Neural cell (in vitro differentiated cells): ENCODE data around the gene CYP4A22.
"Not testable (repeated sequence)": the region's sequence is repeated elsewhere in the genome, so short reads cannot be mapped to it uniquely, and the experiment has no call there.

Experiments
- CTCF ChIP-seq: fragments of 450-650 bp; IDR thresholded peaks from 2 replicates; pipeline ENCODE4 v1.5.1; 2014; ENCODE audit warnings: antibody characterized with exemption, mild to moderate bottlenecking, moderate library complexity; ENCODE audit not compliant: poor library complexity, severe bottlenecking
- EP300 ChIP-seq: fragments of 450-650 bp; conservative IDR thresholded peaks from 2 replicates; pipeline ENCODE4 v1.6.1; 2014; ENCODE audit warnings: antibody characterized with exemption, mild to moderate bottlenecking, moderate library complexity; ENCODE audit not compliant: poor library complexity, severe bottlenecking
- EZH2 ChIP-seq: fragments of 200-600, 300-800 bp; shearing (Covaris generic), sonication (generic); IDR thresholded peaks from 2 replicates; pipeline ENCODE4 v1.6.1; 2014; ENCODE audit warnings: antibody characterized with exemption, low read length, borderline replicate concordance, mild to moderate bottlenecking; ENCODE audit not compliant: insufficient read depth, poor library complexity, severe bottlenecking
- MXI1 ChIP-seq: fragments of 450-650 bp; conservative IDR thresholded peaks from 2 replicates; pipeline ENCODE4 v1.6.1; 2014; ENCODE audit warnings: antibody characterized with exemption, mild to moderate bottlenecking; ENCODE audit not compliant: poor library complexity, severe bottlenecking
- POLR2AphosphoS5 ChIP-seq: IDR thresholded peaks from 2 replicates; pipeline ENCODE4 v1.6.1; 2012
- RAD21 ChIP-seq: fragments of 450-650 bp; conservative IDR thresholded peaks from 2 replicates; pipeline ENCODE4 v1.6.1; 2014; ENCODE audit warnings: antibody characterized with exemption, mild to moderate bottlenecking, moderate library complexity
- REST ChIP-seq: IDR thresholded peaks from 2 replicates; pipeline ENCODE4 v1.6.1; 2012; ENCODE audit warnings: borderline replicate concordance
- SMC3 ChIP-seq: fragments of 450-650 bp; conservative IDR thresholded peaks from 2 replicates; pipeline ENCODE4 v1.6.1; 2014; ENCODE audit warnings: antibody characterized with exemption, mild to moderate bottlenecking, moderate library complexity; ENCODE audit not compliant: poor library complexity
- TAF1 ChIP-seq: IDR thresholded peaks from 2 replicates; pipeline ENCODE4 v1.6.1; 2012; ENCODE audit warnings: low read depth

GRCh38 chr1:47124834-47125233 lies 12.4 kb upstream of the CYP4A22 start:
- not testable (repeated sequence) for TF ChIP-seq EZH2, CTCF, MXI1, POLR2AphosphoS5, REST, TAF1, EP300, RAD21, SMC3
